NCI-H1694 treated with DMSO at 0.1 percent for 48 hours (cell line): ENCODE results near the gene THBS2.
"Not testable (repeated sequence)": the region's sequence is repeated elsewhere in the genome, so short reads cannot be mapped to it uniquely, and the experiment has no call there.

Source experiments
- DNase-seq: peaks from one replicate; lab custom pipeline; 2025; lab: John Stamatoyannopoulos, UW

Gene THBS2

DNA sequence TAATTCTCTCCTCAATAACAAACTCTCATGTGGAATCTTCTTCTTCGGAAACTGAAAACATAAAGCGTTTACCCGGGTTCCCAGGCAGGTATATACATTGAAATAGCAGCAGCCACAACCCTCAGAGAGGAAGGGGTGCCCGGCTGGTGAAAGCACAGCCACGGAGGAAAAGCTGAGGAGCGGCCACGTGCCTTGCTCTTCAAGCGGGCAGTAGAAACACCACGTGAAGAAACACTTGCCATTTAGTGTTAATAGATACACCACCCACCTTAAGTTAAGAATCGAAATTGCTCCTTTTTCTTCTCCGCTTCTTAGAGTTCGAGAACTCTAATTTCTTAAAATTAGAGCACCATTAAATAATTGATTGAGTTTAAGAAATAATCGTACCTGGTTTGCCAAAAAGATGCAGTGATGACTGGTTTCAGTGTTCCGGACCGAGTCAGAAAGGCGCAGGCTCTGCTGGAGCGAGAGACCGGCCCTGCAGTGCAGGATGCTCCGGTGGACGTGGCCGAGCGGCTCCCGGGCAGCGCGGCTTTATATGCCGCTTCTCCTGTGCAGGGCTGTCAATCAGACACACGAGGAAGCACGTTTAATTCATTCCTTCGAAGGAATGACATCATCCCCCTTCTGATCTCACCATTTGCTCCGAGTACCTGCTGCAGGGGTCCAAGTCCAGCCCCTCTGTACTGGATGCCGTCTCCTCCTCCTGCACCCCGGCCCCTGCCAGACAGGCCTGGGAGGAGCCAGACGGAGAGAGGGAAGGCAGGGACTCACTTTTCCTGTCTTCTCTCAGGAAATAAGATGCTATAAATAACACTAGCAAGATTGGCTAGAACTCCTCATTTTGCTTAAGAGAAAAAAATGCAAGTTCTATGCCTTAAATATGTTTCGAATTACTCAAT lies at the start of gene THBS2:
Gene THBS2 (minus strand): TSS at position 510 of the 902 bp plus-strand sequence. CDS start 3,062 bp downstream, outside the sequence.
- no peak for DNase-seq

DNA sequence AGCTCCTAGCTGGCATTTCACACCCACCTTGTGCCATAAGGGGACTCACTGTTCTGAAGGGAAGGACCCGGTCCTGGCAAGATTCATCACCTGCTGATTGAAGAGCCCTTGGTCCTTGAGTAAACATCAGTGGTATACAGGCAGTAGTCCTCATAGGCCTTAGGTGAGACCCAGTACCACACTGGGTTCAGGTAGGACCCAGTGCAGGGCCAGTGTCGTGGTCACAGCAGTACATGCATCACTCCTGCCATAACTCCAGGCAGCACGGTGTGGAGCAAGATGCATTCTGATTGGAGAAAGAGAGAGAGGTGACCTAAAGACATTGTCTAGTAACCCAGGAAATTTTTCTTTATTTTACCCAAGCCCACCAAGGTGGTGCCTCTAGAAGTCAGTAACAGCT lies 49.1 kb upstream of the THBS2 start:
- no peak for DNase-seq

DNA sequence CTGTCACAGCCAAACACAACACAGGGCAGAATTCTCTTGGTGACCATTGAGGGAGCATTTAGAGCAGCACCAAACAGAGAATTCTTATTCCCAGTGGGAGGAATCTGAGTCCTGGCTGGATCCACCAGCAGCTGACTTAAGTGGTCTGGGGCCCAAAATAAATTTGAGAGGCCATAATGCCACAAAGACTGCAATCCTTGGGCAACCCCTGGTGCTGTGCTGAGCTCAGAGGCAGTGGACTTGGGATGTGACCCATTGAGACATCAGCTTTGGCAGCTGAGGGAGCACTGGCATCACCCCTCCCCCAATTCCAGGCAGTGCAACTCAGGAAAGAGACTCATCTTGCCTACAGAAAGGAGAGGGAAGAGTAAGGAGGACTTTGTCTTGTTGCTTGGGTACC lies 48.6 kb upstream of the THBS2 start:
- DNase-seq, result no peak

DNA sequence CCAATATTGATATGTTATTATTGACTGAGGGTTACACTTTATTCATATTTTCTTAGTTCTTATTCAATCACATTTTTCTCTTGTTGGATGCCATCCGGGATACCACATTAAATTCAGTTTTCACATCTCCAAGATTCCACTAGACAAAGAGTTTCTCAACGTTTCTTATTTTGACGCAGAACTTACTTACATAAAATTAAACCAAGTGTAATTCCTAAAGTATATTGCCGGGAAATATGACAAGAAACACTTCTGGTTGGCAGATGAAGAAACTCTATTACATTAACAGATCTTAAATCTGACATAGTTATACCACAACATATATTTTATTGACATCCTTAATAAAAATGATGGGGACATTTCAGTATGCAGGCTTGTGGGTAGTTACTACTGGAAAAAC lies 47.3 kb upstream of the THBS2 start:
- DNase-seq, result no peak

DNA sequence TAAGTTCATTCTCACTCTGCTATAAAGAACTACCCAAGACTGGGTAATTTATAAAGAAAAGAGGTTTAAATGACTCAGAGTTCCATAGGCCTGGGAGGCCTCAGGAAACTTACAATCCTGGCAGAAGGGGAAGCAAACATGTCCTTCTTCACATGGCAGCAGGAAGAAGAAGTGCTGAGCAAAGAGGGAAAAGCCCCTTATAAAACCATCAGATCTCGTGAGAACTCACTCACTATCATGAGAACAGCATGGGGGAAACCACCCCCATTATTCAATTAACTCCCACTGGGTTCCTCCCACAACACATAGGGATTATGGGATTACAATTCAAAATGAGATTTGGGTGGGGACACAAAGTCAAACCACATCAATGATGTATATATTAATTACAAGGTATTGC lies 45.0 kb upstream of the THBS2 start:
- DNase-seq, result not testable (repeated sequence)

DNA sequence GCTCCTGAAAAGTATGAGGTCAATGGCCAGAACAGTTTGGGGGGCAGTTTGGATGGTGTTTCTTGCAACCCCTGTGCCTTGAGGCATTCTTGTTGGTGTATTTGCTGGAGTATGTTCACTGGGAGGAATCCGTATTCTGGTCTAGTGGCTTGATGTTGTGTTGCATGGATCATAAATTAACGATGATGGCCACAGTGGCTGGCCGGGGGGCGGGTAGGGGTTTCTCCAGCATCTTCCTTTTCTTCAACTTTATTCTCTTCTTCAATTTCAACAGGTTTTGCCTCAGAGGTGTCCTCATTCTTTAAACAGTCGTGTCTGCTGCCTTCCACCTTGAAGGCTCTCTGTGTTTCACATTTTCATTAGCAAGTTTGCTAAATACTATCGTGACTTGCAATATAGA lies 43.0 kb upstream of the THBS2 start:
- DNase-seq, result no peak

DNA sequence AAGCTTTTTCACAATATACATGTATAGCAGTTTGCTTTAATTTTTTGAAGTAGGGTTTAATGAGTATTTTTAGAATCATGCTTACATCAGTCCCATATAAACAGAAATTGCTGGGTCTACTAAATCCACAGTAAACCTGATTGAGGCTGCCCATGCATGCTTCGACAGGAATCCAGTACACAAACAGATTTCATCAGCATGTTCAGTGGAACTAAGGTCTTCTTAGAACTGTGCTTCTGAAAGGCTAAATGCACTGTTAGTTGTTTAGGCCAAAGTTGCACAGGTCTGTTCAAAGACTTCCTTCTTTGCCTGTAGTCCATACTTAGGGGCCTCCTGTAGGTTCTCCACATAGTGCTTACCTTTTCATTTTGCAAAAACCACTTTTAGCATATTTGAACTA lies 42.5 kb upstream of the THBS2 start:
- DNase-seq, result no peak

DNA sequence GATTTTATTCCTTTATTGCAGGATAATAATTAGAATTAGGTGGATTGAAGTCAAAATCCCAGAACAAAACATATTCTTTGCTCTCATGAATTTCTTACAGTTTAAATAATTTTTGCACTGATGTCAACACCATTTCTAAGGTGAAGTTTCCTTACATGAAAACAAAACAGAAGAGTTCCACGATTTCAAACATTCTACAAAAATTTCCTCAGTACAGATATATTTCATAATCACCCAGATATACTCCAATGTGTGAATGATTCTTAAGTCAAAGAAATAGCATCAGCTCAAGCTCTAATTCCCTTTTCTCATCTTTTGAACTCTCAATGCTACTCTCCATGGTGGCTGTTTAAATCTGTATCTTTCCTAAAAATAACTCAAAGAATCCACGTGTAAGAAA lies 39.5 kb upstream of the THBS2 start:
- no peak for DNase-seq

DNA sequence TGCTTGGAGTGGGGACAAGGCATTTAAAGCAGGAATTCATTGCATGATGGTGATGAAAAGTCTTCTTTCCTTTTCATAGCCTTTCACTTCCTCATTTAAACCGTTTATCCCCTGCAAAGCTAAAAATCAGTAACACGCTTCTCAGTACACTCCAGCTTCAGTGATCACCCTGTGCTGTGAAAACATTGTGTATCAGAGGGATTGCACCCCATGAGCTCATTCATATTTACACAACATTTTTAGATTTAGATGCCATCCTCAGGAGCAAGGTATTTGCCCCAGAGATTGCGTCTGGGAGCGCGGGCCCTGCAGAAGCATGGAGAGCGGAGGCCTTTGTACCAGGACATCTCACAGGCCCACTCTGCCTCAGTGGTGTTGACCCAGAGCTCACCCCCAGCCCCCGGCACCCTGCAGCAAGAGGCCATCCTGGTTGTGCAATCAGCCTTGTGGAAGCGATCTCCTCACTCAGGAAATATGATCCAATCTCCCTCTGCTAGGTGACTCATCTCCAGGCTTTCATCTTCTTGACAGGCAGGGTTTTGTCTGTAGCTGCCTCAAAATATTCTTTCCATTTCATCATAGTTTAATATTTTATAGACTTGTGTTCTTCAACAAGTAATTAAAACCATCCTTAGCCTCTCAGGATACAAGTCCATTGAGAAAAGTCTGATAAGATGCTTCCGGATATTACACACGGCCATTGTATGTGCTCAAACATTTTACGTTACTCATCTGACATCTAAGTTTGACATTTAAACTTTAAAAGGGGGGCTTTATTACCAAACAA lies 38.9 kb upstream of the THBS2 start:
- no peak for DNase-seq

DNA sequence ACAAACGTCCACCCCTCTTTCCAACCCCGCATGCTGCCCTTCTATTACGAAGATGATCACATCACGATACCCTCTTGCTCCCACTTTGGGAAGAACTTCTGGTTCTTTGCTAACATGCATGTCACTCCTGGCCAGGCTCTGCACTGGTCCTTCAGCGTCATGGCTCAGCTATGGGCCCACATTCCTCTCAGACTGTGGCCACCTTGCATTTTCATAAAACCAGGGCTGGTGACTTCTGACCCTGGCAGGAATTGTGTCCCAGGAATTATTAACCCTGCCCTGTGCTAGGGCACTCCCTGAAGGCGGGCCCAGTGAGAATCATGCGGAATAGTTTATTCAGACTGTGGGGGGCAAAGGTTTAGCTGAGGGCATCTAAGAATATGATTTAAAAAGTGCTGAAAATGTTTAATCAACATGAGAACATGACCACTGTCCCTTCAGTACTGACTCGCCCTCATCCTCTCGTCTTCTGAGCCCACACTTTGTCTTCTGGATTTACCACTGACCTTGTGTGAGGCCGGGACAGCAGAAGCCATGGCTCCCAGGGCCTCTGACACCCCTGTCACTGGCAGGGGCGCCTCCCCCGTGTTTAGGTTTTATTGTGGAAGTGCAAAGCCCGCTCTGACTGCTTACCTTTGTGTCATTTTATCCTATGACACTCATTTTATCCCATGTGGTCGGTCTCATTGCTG lies 38.1 kb upstream of the THBS2 start:
- DNase-seq, result no peak

DNA sequence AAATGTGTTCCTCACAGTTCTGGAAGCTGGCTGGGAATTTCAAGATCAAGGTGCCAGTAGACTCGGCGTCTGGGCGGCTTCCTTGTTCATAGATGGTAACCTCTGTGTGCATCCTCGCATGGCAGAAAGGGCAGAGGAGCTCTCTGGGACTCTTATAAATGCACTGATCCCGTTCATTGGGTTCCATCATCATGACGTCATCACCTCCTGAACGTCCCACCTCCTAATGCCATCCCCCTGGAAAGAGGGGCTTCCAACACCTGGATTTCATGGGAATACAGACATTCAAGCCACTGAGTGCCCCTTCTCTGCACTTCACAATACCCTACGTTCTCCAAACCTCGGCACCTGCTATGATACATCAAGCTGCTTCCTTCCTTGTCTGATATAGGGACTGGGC lies 37.5 kb upstream of the THBS2 start:
- no peak for DNase-seq

DNA sequence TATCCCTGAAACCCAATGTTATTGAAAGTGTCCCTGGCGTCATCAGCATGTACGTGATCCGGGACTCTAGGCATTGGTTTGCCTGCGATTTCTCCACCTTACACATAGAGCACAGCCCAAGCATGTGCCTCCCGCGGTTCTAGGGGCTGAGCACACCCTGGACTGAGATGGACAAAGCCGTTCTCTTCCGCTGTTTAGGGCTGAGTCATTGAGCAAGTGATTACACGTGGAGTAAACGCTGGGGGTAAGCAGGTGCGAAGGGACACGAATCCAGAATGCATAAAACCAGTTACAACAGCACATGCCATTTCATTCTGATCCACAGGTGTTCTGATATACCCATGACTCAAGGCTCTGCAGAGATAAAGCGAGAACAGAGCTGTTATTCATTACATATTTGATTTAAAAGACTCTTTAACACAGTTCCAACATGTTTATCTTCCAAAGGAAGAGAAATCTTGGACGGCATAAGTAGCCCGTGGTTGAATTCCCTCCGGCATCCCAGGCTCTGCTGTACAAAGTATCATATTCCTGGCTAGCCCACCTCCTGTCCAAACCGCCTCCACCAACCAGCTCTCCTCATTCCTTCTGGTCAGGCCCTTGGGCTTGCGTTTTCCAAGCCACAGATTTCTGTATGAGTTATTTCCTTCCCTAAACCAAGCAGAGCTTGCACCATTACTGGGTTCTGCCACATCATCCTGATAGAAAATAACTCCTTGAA lies 36.1 kb upstream of the THBS2 start:
- no peak for DNase-seq

DNA sequence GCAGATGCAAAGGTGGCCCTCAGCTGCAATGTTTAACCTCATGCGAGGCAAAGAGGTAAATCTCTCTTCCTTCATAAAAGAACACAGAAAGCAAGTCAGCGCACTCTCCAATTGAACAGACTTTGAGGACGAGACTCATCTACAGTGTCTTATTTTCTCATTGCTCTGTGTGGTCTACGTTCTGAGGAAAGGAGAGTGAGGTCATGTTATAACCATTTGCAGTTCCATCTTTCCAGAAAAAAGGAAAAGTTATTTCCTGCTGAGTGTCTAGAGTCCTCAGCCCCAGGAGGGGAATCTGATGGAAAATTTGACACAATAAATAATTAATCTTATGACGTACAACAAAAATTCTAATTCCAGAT lies 35.6 kb upstream of the THBS2 start:
- no peak for DNase-seq

DNA sequence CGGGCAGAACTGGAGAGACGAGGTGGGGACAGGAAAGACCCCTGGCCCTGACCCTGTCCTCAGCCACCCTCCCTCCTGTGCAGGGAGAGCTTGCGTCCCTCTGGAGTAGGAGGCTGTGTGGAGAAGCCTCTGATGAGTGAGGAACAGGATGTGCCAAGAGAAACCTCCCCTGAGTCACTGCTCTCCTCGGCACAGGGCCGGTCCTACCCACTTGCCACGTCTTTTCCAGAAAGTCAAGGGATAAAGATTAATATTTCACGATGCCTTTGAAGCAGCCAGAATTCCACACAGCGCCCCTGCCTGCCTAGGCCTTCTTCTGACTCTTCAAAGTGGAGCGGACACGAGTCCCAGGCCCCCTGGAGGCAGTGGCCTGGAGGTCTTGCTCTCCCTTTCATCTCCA lies 34.9 kb upstream of the THBS2 start:
- no peak for DNase-seq

DNA sequence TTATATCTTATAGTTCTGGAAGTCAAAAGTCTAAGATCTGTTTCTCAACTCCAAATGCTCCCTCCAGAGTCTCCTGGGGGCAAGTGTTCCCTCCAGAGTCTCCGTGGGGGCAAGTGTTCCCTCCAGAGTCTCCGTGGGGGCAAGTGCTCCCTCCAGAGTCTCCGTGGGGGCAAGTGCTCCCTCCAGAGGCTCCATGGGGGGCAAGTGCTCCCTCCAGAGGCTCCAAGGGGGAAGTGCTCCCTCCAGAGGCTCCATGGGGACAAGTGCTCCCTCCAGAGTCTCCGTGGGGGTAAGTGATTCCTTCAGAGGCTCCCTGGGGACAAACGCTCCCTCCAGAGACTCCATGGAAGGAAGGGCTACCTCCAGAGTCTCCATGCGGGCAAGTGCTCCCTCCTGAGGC lies 34.0 kb upstream of the THBS2 start:
- DNase-seq, result no peak

DNA sequence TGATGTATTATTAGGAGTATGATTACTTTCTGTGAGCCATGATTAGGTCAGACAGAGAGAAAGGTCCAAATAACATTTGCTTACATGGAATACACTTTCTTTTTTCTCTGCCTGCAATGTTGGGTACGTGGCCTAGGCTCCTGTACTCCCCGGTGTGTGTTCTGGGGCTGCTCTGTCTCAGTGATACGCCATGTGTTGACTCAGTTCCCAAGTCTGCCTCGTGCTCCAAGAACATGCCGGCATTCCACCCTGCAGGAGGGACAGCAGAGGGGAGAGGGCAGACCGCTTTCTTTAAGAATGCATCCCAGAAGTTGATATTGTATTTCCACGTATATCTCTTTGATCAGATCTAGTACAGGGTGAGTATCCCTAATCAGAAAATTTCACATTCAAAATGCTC lies 33.3 kb upstream of the THBS2 start:
- DNase-seq, result no peak

DNA sequence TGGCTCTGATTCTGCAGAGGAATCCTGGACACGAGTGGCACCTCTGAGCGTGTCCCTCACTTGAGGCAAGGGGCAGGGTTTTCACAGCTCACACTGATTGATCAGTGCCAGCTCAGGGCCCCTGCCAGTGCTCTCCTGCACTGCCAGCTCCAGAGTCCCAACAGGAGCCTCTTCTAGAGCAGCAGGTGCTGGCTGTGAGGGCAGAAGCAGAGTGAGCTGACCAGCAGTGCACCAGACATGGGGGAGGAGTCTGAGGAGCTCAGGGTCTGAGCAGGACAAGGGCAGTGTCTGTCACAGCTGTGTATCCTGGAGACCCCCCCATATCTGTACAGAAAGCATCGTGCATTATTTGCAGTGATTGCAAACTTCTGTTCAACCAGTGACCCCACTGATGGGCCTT lies 31.5 kb upstream of the THBS2 start:
- no peak for DNase-seq

DNA sequence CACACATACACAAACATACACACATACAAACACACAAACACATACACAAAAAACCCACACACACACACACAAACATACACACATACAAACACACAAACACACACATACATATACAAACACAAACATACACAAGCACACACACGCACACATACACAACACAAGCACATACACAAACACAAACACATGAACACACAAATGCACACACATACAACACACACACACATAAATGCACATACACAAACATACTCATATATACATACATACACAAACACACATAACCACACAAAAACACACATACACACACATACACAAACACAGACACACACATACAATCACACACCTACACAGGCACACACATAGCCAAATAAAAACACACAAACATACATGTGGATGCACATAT lies 30.3 kb upstream of the THBS2 start:
- DNase-seq, result no peak

DNA sequence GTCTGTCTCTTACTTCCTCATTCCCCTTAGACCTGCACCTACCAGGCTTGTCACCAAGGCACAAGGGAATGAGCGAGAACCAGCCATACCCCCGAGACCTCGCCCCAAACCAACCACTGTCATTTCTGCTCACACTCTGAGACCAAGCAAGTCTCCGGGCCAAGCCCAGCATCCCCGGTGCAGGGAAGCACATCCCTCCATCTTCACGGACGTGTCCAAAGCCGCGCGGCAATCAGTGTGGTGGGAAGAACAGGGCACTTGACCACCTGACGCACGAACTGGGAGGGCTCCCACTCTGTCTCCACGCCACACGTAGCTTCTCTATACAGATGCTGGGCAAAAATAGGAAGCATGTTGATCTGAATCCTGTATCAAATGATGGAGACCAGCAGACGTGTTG lies 28.4 kb upstream of the THBS2 start:
- DNase-seq, result no peak

DNA sequence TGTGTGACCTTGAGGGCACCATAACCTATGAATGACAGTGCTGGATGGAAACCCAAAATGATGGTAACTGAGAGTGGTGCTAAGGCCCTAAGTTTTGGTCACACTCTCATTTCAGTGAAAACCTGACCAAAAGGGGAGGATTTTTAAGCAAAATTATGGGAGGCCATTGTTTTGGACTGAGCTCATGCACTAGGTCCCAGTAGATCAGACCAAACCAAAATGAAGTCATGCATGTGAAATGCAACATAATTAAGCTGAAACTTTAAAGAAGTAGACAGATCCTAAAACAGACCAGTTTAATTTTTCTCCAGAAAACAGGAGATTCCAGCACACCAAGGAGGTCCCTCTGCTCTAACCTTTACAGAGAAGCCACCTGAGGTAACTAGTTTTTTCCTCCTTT lies 24.0 kb upstream of the THBS2 start:
- no peak for DNase-seq

DNA sequence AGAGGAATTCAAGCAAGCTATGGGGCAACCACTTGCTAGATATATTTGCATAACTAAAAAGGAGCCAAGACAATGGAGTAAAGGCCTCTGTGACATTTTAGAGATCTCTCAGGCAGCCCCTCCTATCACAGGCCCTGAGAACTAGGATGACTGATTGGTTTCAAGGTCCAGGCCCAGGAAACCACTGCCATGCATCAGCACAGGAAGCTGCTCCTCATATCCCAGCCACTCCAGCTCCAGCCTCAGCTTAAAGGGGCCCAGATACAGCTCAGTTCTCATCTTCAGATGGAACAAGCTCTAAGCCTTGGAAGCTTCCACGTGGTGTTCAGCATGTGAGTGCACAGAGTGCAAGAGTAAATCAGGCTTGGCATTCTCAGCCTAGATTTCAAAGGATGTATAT lies 21.1 kb upstream of the THBS2 start:
- DNase-seq, result no peak

DNA sequence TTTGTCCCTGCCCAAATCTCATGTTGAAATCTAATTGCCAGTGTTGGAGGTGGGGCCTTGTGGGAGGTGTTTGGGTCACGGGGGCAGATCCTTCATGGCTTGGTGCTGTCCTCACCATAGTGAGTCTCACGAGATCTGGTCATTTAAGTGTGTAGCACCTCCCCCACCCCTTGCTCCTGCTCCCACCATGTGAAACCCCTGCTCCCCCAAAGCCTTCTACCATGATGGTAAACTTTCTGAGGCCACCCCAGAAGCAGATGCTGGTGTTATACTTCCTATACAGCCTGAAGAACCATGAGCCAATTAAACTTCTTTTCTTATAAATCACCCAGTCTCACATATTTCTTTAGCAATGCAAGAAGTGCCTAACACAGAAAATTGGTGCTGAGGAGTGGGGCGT lies 19.9 kb upstream of the THBS2 start:
- DNase-seq, result no peak
